CD8-positive, alpha-beta memory T cell (primary cell): ENCODE results near the gene MSX1. TPM values are rescaled to one million over a fixed set of nuclear protein-coding genes. Genes with fewer than 3 reads are reported as not detected.
"Not testable (repeated sequence)": the region's sequence is repeated elsewhere in the genome, so short reads cannot be mapped to it uniquely, and the experiment has no call there.

Experiments used
- CTCF ChIA-PET: fragments of 350-600 bp; sonication (Branson Sonifier 250); formaldehyde crosslinking; loops from one replicate; lab custom pipeline; 2021; ENCODE audit warnings: antibody characterized with exemption; lab: Charles Lee
- POLR2A ChIA-PET: fragments of 350-600 bp; sonication (Branson Sonifier 250); formaldehyde crosslinking; loops from one replicate; lab custom pipeline; 2021; ENCODE audit warnings: antibody characterized with exemption; lab: Charles Lee
- DNase-seq, 5 donors: peaks; one replicate each; pipeline versions ENCODE4 v3.0.0 to v3.0.0-alpha.2; 2020 to 2022; ENCODE audit warnings: mixed read lengths in 1 of 5
- H3K27ac ChIP-seq: one replicate; pipeline ENCODE4 v1.7.0; 2013; ENCODE audit warnings: low read depth, mild to moderate bottlenecking, low read length, moderate library complexity
- H3K27me3 ChIP-seq: 2 replicates; pipeline ENCODE4 v1.7.0; 2013; ENCODE audit warnings: low read length, mild to moderate bottlenecking; ENCODE audit not compliant: insufficient read depth, poor library complexity, severe bottlenecking
- H3K36me3 ChIP-seq: 2 replicates; pipeline ENCODE4 v1.7.0; 2013; ENCODE audit warnings: mild to moderate bottlenecking, low read length, moderate library complexity; ENCODE audit not compliant: insufficient read depth
- H3K4me1 ChIP-seq: 2 replicates; pipeline ENCODE4 v1.7.0; 2013; ENCODE audit warnings: mild to moderate bottlenecking, low read length, moderate library complexity; ENCODE audit not compliant: insufficient read depth
- H3K4me3 ChIP-seq: 2 replicates; pipeline ENCODE4 v1.7.0; 2013; ENCODE audit warnings: mild to moderate bottlenecking, low read length
- H3K9me3 ChIP-seq: 2 replicates; pipeline ENCODE4 v1.7.0; 2013; ENCODE audit warnings: mild to moderate bottlenecking, low read length
- H3K27ac Mint-ChIP-seq, 8 donors: one replicate each; pipeline ENCODE4 v1.8.0; 2020 to 2021; ENCODE audit warnings: mixed read lengths in 8 of 8, mild to moderate bottlenecking in 6 of 8, inconsistent platforms in 3 of 8, moderate library complexity in 3 of 8
- H3K27me3 Mint-ChIP-seq, 2 donors: one replicate each; pipeline ENCODE4 v1.8.0; 2020 to 2021; ENCODE audit warnings: mixed read lengths in 2 of 2, mild to moderate bottlenecking in 1 of 2, moderate library complexity in 1 of 2
- H3K36me3 Mint-ChIP-seq, 3 donors: one replicate each; pipeline ENCODE4 v1.8.0; 2020 to 2021; ENCODE audit warnings: mixed read lengths in 3 of 3, inconsistent platforms in 1 of 3, mild to moderate bottlenecking in 1 of 3
- H3K4me1 Mint-ChIP-seq, 3 donors: one replicate each; pipeline ENCODE4 v1.8.0; 2020 to 2021; ENCODE audit warnings: mixed read lengths in 3 of 3, inconsistent platforms in 1 of 3, mild to moderate bottlenecking in 1 of 3
- H3K4me3 Mint-ChIP-seq, 7 donors: one replicate each; pipeline ENCODE4 v1.8.0; 2020 to 2021; ENCODE audit warnings: mixed read lengths in 7 of 7, mild to moderate bottlenecking in 6 of 7, moderate library complexity in 4 of 7, inconsistent platforms in 2 of 7
- H3K9me3 Mint-ChIP-seq, 5 donors: one replicate each; pipeline ENCODE4 v1.8.0; 2020 to 2022; ENCODE audit warnings: mixed read lengths in 5 of 5, mild to moderate bottlenecking in 3 of 5, moderate library complexity in 2 of 5, inconsistent platforms in 1 of 5
- polyA plus RNA-seq: library from polyadenylated mRNA; unstranded; fragments of 300-500 nt; fragmentation: Illumina TruSeq; gene quantifications from one replicate; pipeline ENCODE4 v1.2.3, GENCODE V29; 2021
- total RNA-seq, 2 experiments: library from RNA; stranded (reverse); gene quantifications; one replicate each; pipeline ENCODE4 v1.2.3, GENCODE V29; 2021

The MSX1 gene
- total and polyA plus RNA-seq, 3 experiments from 2014 or later = 0.11 to 0.24 TPM; not detected in 1

- no peaks in the 10 kb centered on the region for H3K9me3 ChIP-seq
- CTCF ChIA-PET = no interaction called here
- Mint-ChIP-seq H3K27me3 (peaks cover 2 to 8% of the 10 kb centered on the region in 2 donors), H3K27ac (no peak overlapping the region), H3K4me1 (no peaks in the 10 kb centered on the region), H3K9me3 (peaks cover 18 to 48% (median 29%) of the 10 kb centered on the region in 5 donors), H3K36me3 (peaks cover 0 to 17% (median 4%) of the 10 kb centered on the region in 3 donors), H3K4me3 (no peak overlapping the region)
- POLR2A ChIA-PET = no interaction called here
- no peak overlapping the region for H3K27ac ChIP-seq
- H3K4me3 ChIP-seq = no peak overlapping the region
- H3K4me1 ChIP-seq = no peaks in the 10 kb centered on the region
- H3K36me3 ChIP-seq = no peaks in the 10 kb centered on the region
- DNase-seq = no peak
- no peaks in the 10 kb centered on the region for H3K27me3 ChIP-seq
Measured at GRCh38 chr4:4820739-4821138, 38.7 kb upstream of the MSX1 start.

- Mint-ChIP-seq H3K36me3 (peaks cover 0 to 20% (median 4%) of the 10 kb centered on the region in 3 donors), H3K4me1 (no peaks in the 10 kb centered on the region), H3K9me3 (peaks cover 18 to 47% (median 29%) of the 10 kb centered on the region in 5 donors), H3K4me3 (no peak overlapping the region), H3K27me3 (peaks cover 4 to 8% of the 10 kb centered on the region in 2 donors), H3K27ac (no peak overlapping the region)
- Histone ChIP-seq H3K4me3 (no peak overlapping the region), H3K4me1 (no peaks in the 10 kb centered on the region), H3K27ac (no peak overlapping the region), H3K36me3 (no peaks in the 10 kb centered on the region), H3K9me3 (no peaks in the 10 kb centered on the region), H3K27me3 (no peaks in the 10 kb centered on the region)
- no peak for DNase-seq
- ChIA-PET POLR2A (no interaction called here), CTCF (no interaction called here)
Measured at GRCh38 chr4:4821577-4821976, 37.9 kb upstream of the MSX1 start.

- H3K4me3 Mint-ChIP-seq, DNase-seq, H3K9me3 ChIP-seq, POLR2A ChIA-PET, H3K4me3 ChIP-seq, CTCF ChIA-PET, H3K36me3 ChIP-seq, H3K4me1 ChIP-seq, H3K27me3 ChIP-seq, H3K4me1 Mint-ChIP-seq, H3K27ac Mint-ChIP-seq, H3K27ac ChIP-seq: not testable (repeated sequence)
- Mint-ChIP-seq H3K27me3 (peaks cover 6 to 11% of the 10 kb centered on the region in 2 donors), H3K36me3 (peaks cover 0 to 20% (median 2%) of the 10 kb centered on the region in 3 donors), H3K9me3 (peaks cover 13 to 44% (median 26%) of the 10 kb centered on the region in 5 donors)
Measured at GRCh38 chr4:4822286-4822685, 37.2 kb upstream of the MSX1 start.

- no peaks in the 10 kb centered on the region for H3K4me1 Mint-ChIP-seq
- POLR2A ChIA-PET = no interaction called here
- no peaks in the 10 kb centered on the region for H3K36me3 ChIP-seq
- CTCF ChIA-PET = no interaction called here
- H3K4me3 Mint-ChIP-seq = no peak overlapping the region
- H3K9me3 Mint-ChIP-seq = peaks cover 18 to 38% (median 22%) of the 10 kb centered on the region in 5 donors
- H3K27me3 Mint-ChIP-seq = peaks cover 6 to 17% of the 10 kb centered on the region in 2 donors
- no peak overlapping the region for H3K27ac ChIP-seq
- DNase-seq = no peak
- no peak overlapping the region for H3K4me3 ChIP-seq
- no peak overlapping the region for H3K27ac Mint-ChIP-seq
- peaks cover 2% of the 10 kb centered on the region for H3K27me3 ChIP-seq
- H3K9me3 ChIP-seq = no peaks in the 10 kb centered on the region
- H3K4me1 ChIP-seq = no peaks in the 10 kb centered on the region
- peaks cover 0 to 24% (median 2%) of the 10 kb centered on the region in 3 donors for H3K36me3 Mint-ChIP-seq
Measured at GRCh38 chr4:4823621-4824162, 35.8 kb upstream of the MSX1 start.

- no peak overlapping the region for H3K27ac ChIP-seq
- Mint-ChIP-seq H3K27me3 (peaks cover 6 to 20% of the 10 kb centered on the region in 2 donors), H3K36me3 (peaks cover 0 to 24% (median 2%) of the 10 kb centered on the region in 3 donors), H3K9me3 (peaks cover 18 to 34% (median 22%) of the 10 kb centered on the region in 5 donors), H3K4me1 (no peaks in the 10 kb centered on the region), H3K27ac (no peak overlapping the region), H3K4me3 (no peak overlapping the region)
- no peaks in the 10 kb centered on the region for H3K36me3 ChIP-seq
- no peak for DNase-seq
- no peak overlapping the region for H3K4me3 ChIP-seq
- ChIA-PET CTCF (no interaction called here), POLR2A (no interaction called here)
- no peaks in the 10 kb centered on the region for H3K4me1 ChIP-seq
- peaks cover 2% of the 10 kb centered on the region for H3K27me3 ChIP-seq
- no peaks in the 10 kb centered on the region for H3K9me3 ChIP-seq
Measured at GRCh38 chr4:4824232-4824631, 35.2 kb upstream of the MSX1 start.

GRCh38 chr4:4825431-4825830, 34.0 kb upstream of the MSX1 start:
- Mint-ChIP-seq H3K4me1 (no peaks in the 10 kb centered on the region), H3K27me3 (peaks cover 6 to 29% of the 10 kb centered on the region in 2 donors), H3K4me3 (no peak overlapping the region), H3K27ac (no peak overlapping the region), H3K36me3 (peaks cover 0 to 24% (median 2%) of the 10 kb centered on the region in 3 donors), H3K9me3 (peaks cover 17 to 34% (median 22%) of the 10 kb centered on the region in 5 donors)
- H3K4me3 ChIP-seq = no peak overlapping the region
- H3K27me3 ChIP-seq = peaks cover 2% of the 10 kb centered on the region
- no peaks in the 10 kb centered on the region for H3K9me3 ChIP-seq
- no peaks in the 10 kb centered on the region for H3K36me3 ChIP-seq
- DNase-seq = no peak
- H3K4me1 ChIP-seq = no peaks in the 10 kb centered on the region
- POLR2A ChIA-PET = no interaction called here
- no peak overlapping the region for H3K27ac ChIP-seq
- CTCF ChIA-PET = no interaction called here

- no peak overlapping the region for H3K4me3 ChIP-seq
- H3K27me3 ChIP-seq = peaks cover 2% of the 10 kb centered on the region
- POLR2A ChIA-PET = no interaction called here
- H3K27ac Mint-ChIP-seq = no peak overlapping the region
- H3K27me3 Mint-ChIP-seq = peaks cover 11 to 36% of the 10 kb centered on the region in 2 donors
- H3K4me1 Mint-ChIP-seq = no peaks in the 10 kb centered on the region
- H3K9me3 ChIP-seq = no peaks in the 10 kb centered on the region
- no peak overlapping the region for H3K4me3 Mint-ChIP-seq
- peaks cover 3 to 19% (median 9%) of the 10 kb centered on the region in 5 donors for H3K9me3 Mint-ChIP-seq
- peaks cover 0 to 8% (median 0%) of the 10 kb centered on the region in 3 donors for H3K36me3 Mint-ChIP-seq
- no peaks in the 10 kb centered on the region for H3K36me3 ChIP-seq
- DNase-seq = no peak
- CTCF ChIA-PET = no interaction called here
- H3K4me1 ChIP-seq = no peaks in the 10 kb centered on the region
- H3K27ac ChIP-seq = no peak overlapping the region
Measured at GRCh38 chr4:4829837-4830236, 29.6 kb upstream of the MSX1 start.

- Mint-ChIP-seq H3K9me3 (peaks cover 0 to 14% (median 9%) of the 10 kb centered on the region in 5 donors), H3K27ac (no peak overlapping the region), H3K36me3 (peaks cover 0 to 4% (median 0%) of the 10 kb centered on the region in 3 donors), H3K4me3 (no peak overlapping the region), H3K27me3 (peaks cover 8 to 36% of the 10 kb centered on the region in 2 donors), H3K4me1 (no peaks in the 10 kb centered on the region)
- no peak overlapping the region for H3K27ac ChIP-seq
- no peak overlapping the region for H3K4me3 ChIP-seq
- no peaks in the 10 kb centered on the region for H3K4me1 ChIP-seq
- ChIA-PET POLR2A (no interaction called here), CTCF (no interaction called here)
- H3K36me3 ChIP-seq = no peaks in the 10 kb centered on the region
- no peaks in the 10 kb centered on the region for H3K9me3 ChIP-seq
- peaks cover 2% of the 10 kb centered on the region for H3K27me3 ChIP-seq
- DNase-seq = no peak
Measured at GRCh38 chr4:4831266-4831665, 28.2 kb upstream of the MSX1 start.
